SU-DHL-6 (cell line): ENCODE results near the gene ASGR2.

Experiments
- H2AFZ ChIP-seq: fragments of 200-600 bp; sonication (generic); 2 replicates; pipeline ENCODE4 v1.6.1; 2014; ENCODE audit warnings: low read depth, mild to moderate bottlenecking, moderate library complexity, mixed read lengths, antibody characterized with exemption, low read length; ENCODE audit not compliant: severe bottlenecking
- H3F3A ChIP-seq: fragments of 200-600 bp; shearing (Covaris generic); 2 replicates; pipeline ENCODE4 v1.6.0; 2016; ENCODE audit warnings: antibody characterized with exemption, mild to moderate bottlenecking; ENCODE audit not compliant: insufficient read depth
- H3K27ac ChIP-seq: fragments of 200-600 bp; sonication (generic); 2 replicates; pipeline ENCODE4 v1.5.1; 2016; ENCODE audit warnings: low read depth, mild to moderate bottlenecking, low read length, moderate library complexity, mixed read lengths
- H3K27me3 ChIP-seq: fragments of 200-600 bp; sonication (generic), shearing (Covaris generic); 2 replicates; pipeline ENCODE4 v1.6.0; 2014; ENCODE audit warnings: mild to moderate bottlenecking, low read length
- H3K36me3 ChIP-seq: fragments of 200-600 bp; sonication (generic); 2 replicates; pipeline ENCODE4 v1.6.1; 2014; ENCODE audit warnings: mild to moderate bottlenecking, low read length, mixed read lengths
- H3K4me2 ChIP-seq: fragments of 300-600, 200-600 bp; shearing (Covaris generic), sonication (generic); 2 replicates; pipeline ENCODE4 v1.6.0; 2014; ENCODE audit warnings: low read length, low read depth, mild to moderate bottlenecking; ENCODE audit not compliant: poor library complexity, severe bottlenecking
- H3K4me3 ChIP-seq: fragments of 200-600 bp; sonication (generic); 2 replicates; pipeline ENCODE4 v1.5.1; 2014; ENCODE audit warnings: antibody characterized with exemption, low read length, mild to moderate bottlenecking, mixed read lengths; ENCODE audit not compliant: insufficient read depth, poor library complexity, severe bottlenecking
- H3K79me2 ChIP-seq: fragments of 200-600 bp; sonication (generic); 2 replicates; pipeline ENCODE4 v1.6.1; 2014; ENCODE audit warnings: mild to moderate bottlenecking, low read length, moderate library complexity; ENCODE audit not compliant: insufficient read depth
- H3K9ac ChIP-seq: fragments of 200-600 bp; sonication (generic); 2 replicates; pipeline ENCODE4 v1.7.0; 2014; ENCODE audit warnings: mild to moderate bottlenecking, low read length
- H3K9me2 ChIP-seq: fragments of 200-600 bp; sonication (generic); replicated peaks from 2 replicates; pipeline ENCODE4 v1.6.1; 2014; ENCODE audit warnings: low read length; ENCODE audit not compliant: insufficient read depth
- H3K9me3 ChIP-seq: fragments of 200-600 bp; sonication (generic); 2 replicates; pipeline ENCODE4 v1.6.1; 2014; ENCODE audit warnings: low read length, mixed read lengths; ENCODE audit not compliant: insufficient read depth
- H4K20me1 ChIP-seq: fragments of 200-600 bp; sonication (generic); 2 replicates; pipeline ENCODE4 v1.6.1; 2014; ENCODE audit warnings: low read depth, mild to moderate bottlenecking, antibody characterized with exemption, low read length, moderate library complexity, mixed read lengths
- EZH2phosphoT487 ChIP-seq: fragments of 200-600 bp; sonication (generic), shearing (Covaris generic); conservative IDR thresholded peaks from 2 replicates; pipeline ENCODE4 v1.6.1; 2018; ENCODE audit warnings: mild to moderate bottlenecking, antibody characterized with exemption, low read length, moderate library complexity, mixed read lengths
- TF ChIP-seq, protein P1 (sequence below): fragments of 200-600 bp; sonication (generic); IDR thresholded peaks from one replicate; pipeline ENCODE4 v1.5.1; 2017; ENCODE audit warnings: antibody characterized with exemption, mild to moderate bottlenecking, low read length, moderate library complexity; ENCODE audit not compliant: insufficient read depth, poor library complexity, severe bottlenecking

The ASGR2 gene

DNA sequence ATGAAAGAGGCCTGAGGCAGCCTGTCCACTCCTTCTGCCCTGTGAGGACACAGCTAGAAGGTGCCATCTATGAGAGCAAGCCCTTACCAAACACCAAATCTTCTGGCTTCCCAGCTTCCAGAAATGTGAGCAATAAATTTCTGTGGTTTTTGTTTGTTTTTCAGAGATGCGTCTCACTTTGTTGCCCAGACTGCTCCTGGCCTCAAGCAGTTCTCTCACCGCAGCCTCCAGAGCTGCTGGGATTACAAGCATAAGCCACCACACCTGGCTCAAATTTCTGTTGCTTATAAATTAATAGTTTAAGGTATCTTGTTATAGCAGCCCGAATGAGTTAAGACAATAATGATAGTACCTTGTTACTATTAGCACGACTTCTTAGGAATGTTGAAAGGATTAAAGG is 58.2 kb downstream of the ASGR2 start:
- Histone ChIP-seq H4K20me1 (no peaks in the 10 kb centered on the region), H3K4me2 (no peak overlapping the region), H3K27me3 (no peaks in the 10 kb centered on the region), H3K9me2 (no peaks in the 10 kb centered on the region), H3K79me2 (no peaks in the 10 kb centered on the region), H3K27ac (no peak overlapping the region), H3K4me3 (no peak overlapping the region), H3K36me3 (no peaks in the 10 kb centered on the region), H3K9ac (no peak overlapping the region), H3F3A (no peaks in the 10 kb centered on the region), H3K9me3 (no peaks in the 10 kb centered on the region), H2AFZ (no peak overlapping the region)
- TF ChIP-seq, protein P1, sequence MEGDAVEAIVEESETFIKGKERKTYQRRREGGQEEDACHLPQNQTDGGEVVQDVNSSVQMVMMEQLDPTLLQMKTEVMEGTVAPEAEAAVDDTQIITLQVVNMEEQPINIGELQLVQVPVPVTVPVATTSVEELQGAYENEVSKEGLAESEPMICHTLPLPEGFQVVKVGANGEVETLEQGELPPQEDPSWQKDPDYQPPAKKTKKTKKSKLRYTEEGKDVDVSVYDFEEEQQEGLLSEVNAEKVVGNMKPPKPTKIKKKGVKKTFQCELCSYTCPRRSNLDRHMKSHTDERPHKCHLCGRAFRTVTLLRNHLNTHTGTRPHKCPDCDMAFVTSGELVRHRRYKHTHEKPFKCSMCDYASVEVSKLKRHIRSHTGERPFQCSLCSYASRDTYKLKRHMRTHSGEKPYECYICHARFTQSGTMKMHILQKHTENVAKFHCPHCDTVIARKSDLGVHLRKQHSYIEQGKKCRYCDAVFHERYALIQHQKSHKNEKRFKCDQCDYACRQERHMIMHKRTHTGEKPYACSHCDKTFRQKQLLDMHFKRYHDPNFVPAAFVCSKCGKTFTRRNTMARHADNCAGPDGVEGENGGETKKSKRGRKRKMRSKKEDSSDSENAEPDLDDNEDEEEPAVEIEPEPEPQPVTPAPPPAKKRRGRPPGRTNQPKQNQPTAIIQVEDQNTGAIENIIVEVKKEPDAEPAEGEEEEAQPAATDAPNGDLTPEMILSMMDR: no peak
- no peak for TF ChIP-seq EZH2phosphoT487
